Prostate gland (tissue), 2 donors: Measurements from ENCODE around the gene KAT2A.

Experiments
- CTCF ChIP-seq, 4 experiments: fragments of 200-600 bp in 2 of 4; fragments of 450-650 bp in 2 of 4; sonication (generic) in 2 of 4; IDR thresholded peaks; 1 replicate in 3 of 4; 2 replicates in 1 of 4; pipeline ENCODE4 v1.5.1; 2016 to 2019; ENCODE audit warnings: antibody characterized with exemption in 4 of 4, mild to moderate bottlenecking in 2 of 4, moderate library complexity in 2 of 4
- POLR2A ChIP-seq: fragments of 450-650 bp; IDR thresholded peaks from one replicate; pipeline ENCODE4 v1.6.1; 2016; ENCODE audit warnings: antibody characterized with exemption, mild to moderate bottlenecking
- POLR2AphosphoS5 ChIP-seq: sonication (generic); formaldehyde crosslinking; IDR thresholded peaks from one replicate; pipeline ENCODE4 v1.6.1; 2017; ENCODE audit warnings: antibody characterized with exemption

DNA sequence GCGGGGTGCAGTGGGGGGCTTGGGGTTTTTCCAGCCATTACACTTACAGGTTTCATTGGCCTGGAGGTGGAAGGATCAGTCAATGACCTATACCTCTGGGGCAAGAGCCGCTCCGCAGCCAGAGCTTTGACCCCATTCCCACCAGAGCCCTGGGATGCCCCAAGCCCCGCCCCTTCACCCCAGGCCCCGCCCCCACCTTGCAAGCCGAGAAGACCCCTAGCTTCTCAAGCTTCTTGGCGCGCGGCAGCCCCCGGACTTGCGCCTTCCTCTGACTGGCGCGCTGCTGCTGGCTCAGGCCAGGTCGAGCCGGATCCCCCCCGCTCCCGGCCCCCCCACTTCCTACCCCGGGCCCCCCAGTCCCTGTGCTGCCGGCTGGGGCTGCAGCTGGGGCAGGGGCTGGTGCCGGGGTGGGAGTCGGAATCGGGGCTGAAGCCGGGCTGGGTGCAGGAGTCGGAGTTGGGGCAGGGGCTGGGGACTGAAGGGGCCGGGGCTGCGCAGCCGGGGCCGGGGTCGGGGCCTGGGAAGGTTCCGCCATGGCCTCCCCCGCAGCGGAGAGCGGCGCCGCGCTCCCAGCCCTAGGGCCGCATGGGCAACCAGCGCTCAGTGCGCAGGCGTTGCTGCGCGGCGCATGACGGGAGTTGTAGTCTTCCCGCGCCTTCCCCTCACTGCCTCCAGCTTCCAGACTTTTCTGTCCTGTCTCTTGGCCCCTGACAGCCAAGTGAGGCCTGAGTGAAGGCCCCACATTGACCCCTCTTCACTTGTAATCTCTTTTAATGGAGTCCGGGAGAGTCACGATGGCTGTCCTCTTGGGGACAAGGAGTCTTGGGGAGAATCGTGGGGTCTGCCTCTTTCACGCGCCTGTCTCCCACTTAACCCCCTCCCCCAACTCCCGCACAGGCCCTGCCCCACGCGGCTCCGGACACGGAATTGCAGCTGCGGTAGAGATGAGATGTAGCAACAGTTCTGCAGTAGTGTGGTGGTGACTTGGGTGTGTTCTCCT lies at the start of gene KAT2A:
- no peak for TF ChIP-seq CTCF (IDR thresholded peaks at IDR 0.05)
- TF ChIP-seq POLR2A: peak; percentile 16
- peak; percentile 82 for TF ChIP-seq POLR2AphosphoS5
